Activated CD4-positive, alpha-beta T cell treated with anti-CD3 and anti-CD28 coated beads, Interleukin-2, Interleukin-6, amounts not matched to agents 100 ng/mL and 50 ng/mL, durations not matched to agents 16 hours and 8 hours (primary cell): ENCODE measurements around the gene PRDM2.

Experiments
- DNase-seq: peaks from one replicate; pipeline ENCODE4 v3.0.0-alpha.2; 2020

PRDM2 gene

GRCh38 chr1:13869172-13869797 lies 169.3 kb downstream of the PRDM2 start:
- no peak for DNase-seq

GRCh38 chr1:13871413-13871812 lies 171.4 kb downstream of the PRDM2 start:
- DNase-seq: no peak

GRCh38 chr1:13871886-13872285 lies 171.9 kb downstream of the PRDM2 start:
- DNase-seq: no peak

- no peak for DNase-seq
Observed at GRCh38 chr1:13873032-13873431, 173.0 kb downstream of the PRDM2 start.
